Activated T-helper 1 cell treated with Interleukin-2 at 50 U/mL for 16 hours (primary cell): ENCODE measurements around the gene ZNF22.
"Not testable (repeated sequence)": the region's sequence is repeated elsewhere in the genome, so short reads cannot be mapped to it uniquely, and the experiment has no call there.

Experiments
- DNase-seq: peaks from one replicate; pipeline ENCODE4 v3.0.0-alpha.2; 2020; ENCODE audit warnings: low read depth

Gene ZNF22

GRCh38 chr10:44991571-44991970 is 9.2 kb upstream of the ZNF22 start:
- no peak for DNase-seq

GRCh38 chr10:44992070-44992731 is 8.5 kb upstream of the ZNF22 start:
- DNase-seq, result no peak

- DNase-seq, result no peak
These were observed 7.9 kb upstream of the ZNF22 start for GRCh38 chr10:44992732-44993225.

- no peak for DNase-seq
These were observed 7.3 kb upstream of the ZNF22 start for GRCh38 chr10:44993226-44993921.

GRCh38 chr10:44993922-44994751 is 6.6 kb upstream of the ZNF22 start:
- no peak for DNase-seq

GRCh38 chr10:44994752-44995530 is 5.8 kb upstream of the ZNF22 start:
- no peak for DNase-seq

GRCh38 chr10:44995581-44995913 is 5.2 kb upstream of the ZNF22 start:
- no peak for DNase-seq

- DNase-seq, result no peak
These were observed 4.6 kb upstream of the ZNF22 start for GRCh38 chr10:44995914-44996669.

GRCh38 chr10:44997105-44997748 is 3.5 kb upstream of the ZNF22 start:
- no peak for DNase-seq

- no peak for DNase-seq
These were observed 2.5 kb upstream of the ZNF22 start for GRCh38 chr10:44998146-44998631.

GRCh38 chr10:45000138-45000751 is 478 bp upstream of the ZNF22 start:
- DNase-seq, result no peak

GRCh38 chr10:45001381-45002148 is 842 bp downstream of the ZNF22 start:
- DNase-seq, result peak; percentile 14

- no peak for DNase-seq
These were observed 2.8 kb downstream of the ZNF22 start for GRCh38 chr10:45003432-45004000.

GRCh38 chr10:45004661-45005060 is 3.9 kb downstream of the ZNF22 start:
- DNase-seq, result no peak

- no peak for DNase-seq
These were observed 4.6 kb downstream of the ZNF22 start for GRCh38 chr10:45005284-45005683.

GRCh38 chr10:45006276-45007030 is 5.7 kb downstream of the ZNF22 start:
- no peak for DNase-seq

- DNase-seq, result no peak
These were observed 7.9 kb downstream of the ZNF22 start for GRCh38 chr10:45008524-45009161.

GRCh38 chr10:45014557-45014956 is 13.8 kb downstream of the ZNF22 start:
- not testable (repeated sequence) for DNase-seq
